ENCODE data around the gene MEIOB.

Gene MEIOB

DNA sequence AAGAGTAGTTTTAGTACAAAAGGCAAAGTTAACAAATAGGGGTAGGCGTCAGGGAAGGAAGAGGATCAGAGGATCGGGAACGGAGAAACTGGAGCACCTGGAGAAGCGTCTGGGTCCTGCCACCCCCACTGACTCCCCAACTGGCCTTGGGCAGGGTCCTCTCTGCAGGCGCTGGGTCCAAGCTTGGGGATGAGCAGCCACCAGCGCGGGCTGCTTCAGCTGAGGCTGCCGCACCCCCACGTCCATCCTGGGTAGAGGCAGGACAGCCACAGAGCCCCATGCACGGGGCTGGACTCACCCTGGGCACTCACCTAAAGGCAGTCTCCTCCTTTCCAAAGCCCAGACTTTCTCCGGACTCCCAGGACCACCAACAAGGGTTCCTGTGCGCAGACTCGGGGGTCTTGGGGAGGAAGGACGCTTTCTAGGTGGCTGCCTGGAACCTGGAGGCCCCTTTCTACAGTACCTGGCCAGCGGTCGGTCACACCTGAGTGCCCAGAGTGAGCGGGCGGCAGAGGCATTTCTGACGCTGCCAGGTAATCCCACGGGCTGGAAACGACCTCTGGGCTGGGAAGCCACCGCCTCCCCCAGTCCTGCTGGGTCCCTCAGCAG, 45.2 kb upstream of the MEIOB start:
- no peak for DNase-seq (ENCODE audit: low read depth)
- TF ChIP-seq CTCF (IDR thresholded peaks at IDR 0.05; ENCODE audit: control insufficient read depth, extremely low read depth, insufficient read depth), result no peak
- no peak overlapping the region for H3K4me3 ChIP-seq (ENCODE audit: low read depth, low read length)

DNA sequence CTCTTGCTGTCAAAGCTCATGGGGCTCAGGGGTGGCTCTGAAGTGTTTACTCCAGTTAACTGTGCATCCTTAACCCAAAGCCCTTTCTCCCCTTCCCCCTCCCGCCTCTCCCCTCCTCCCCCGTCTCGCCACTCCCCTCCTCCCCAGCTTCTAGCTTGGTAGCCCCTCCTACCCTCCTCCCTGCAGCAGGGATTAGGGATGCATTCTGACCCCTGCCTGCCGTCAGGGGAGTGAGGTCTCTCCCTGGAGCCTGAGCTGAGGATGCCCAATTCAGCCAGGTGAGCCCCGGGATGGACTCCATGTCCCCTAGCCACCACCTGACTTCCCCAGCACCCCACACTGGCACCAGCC, 44.7 kb upstream of the MEIOB start:
- DNase-seq (ENCODE audit: low read depth), result no peak
- no peak for TF ChIP-seq CTCF (IDR thresholded peaks at IDR 0.05; ENCODE audit: control insufficient read depth, extremely low read depth, insufficient read depth)
- H3K4me3 ChIP-seq (ENCODE audit: low read depth, low read length), result no peak overlapping the region

DNA sequence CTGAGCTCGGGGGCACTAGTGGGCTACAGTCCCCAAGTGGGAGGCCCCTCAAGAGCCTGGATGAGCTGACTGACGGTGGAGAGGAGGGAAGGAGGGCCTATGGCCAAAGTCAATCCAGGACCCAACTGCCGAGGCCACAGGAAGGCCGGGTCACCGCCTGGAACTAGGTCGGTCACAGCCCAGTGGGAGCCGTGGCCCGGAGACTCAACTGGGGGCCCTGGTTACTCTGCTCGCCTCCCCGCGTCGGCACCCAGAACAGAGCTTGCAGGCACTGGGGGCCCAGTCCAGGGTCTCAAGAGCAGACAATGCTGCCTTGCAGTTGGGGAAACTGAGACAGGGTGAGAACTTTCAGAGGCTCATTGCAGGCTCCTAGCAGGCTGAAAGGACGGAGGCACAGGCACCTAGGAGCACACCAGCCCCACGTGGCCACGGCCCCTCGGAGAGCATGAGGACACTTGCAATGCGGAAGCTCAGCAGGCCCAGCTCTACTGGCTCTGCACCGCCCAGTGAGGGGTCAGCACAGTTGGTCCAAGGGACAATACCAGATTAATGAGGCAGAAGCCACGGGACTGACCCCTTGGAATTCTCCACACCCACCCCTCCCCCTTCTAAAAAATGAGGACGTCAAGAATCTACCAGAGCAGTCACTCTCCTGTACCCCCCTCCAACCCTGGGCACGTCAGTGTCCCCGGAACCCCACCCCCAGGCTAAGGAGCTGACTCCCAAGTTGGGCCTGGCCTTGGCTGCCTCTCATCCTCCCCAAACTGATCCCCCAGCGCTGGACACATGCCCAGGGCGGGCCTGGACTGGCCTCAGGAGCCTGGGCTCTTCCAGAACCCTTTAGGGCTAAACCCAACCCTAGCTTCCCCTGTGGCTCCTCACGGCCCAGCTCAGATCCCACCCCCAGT, 44.0 kb upstream of the MEIOB start:
- TF ChIP-seq CTCF (IDR thresholded peaks at IDR 0.05; ENCODE audit: control insufficient read depth, extremely low read depth, insufficient read depth), result no peak
- DNase-seq (ENCODE audit: low read depth), result no peak
- H3K4me3 ChIP-seq (ENCODE audit: low read depth, low read length), result no peak overlapping the region

GRCh38 chr16:1914988-1915387, 43.0 kb upstream of the MEIOB start:
- no peak for DNase-seq (ENCODE audit: low read depth)
- no peak overlapping the region for H3K4me3 ChIP-seq (ENCODE audit: low read depth, low read length)
- no peak for TF ChIP-seq CTCF (IDR thresholded peaks at IDR 0.05; ENCODE audit: control insufficient read depth, extremely low read depth, insufficient read depth)

DNA sequence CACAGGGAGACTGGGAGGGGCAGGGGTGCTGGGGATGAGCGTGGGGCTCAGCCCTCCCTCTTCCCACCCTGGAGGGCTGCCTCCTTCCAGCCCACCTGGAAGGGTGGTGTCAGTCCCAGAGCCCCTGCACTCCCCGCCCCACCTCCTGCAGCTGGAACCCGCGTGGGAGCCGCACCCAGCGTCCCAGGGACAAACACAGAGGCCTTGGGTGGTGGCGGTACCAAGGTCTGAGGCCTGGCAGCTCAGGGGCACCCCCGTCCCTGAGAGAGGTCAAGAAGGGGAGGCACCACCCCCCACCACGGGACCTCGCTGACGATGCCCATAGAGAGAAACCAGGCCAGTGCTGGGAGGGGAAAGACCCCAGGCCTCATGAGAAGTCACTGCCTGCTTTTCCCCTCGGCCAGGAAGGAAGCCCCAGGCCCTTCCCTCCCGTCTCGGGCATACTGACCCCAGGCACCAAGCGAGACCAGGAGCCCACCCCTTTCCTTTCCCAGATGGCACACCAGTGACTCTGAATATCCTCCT, 42.2 kb upstream of the MEIOB start:
- TF ChIP-seq CTCF (IDR thresholded peaks at IDR 0.05; ENCODE audit: control insufficient read depth, extremely low read depth, insufficient read depth), result no peak
- no peak overlapping the region for H3K4me3 ChIP-seq (ENCODE audit: low read depth, low read length)
- DNase-seq (ENCODE audit: low read depth), result no peak

DNA sequence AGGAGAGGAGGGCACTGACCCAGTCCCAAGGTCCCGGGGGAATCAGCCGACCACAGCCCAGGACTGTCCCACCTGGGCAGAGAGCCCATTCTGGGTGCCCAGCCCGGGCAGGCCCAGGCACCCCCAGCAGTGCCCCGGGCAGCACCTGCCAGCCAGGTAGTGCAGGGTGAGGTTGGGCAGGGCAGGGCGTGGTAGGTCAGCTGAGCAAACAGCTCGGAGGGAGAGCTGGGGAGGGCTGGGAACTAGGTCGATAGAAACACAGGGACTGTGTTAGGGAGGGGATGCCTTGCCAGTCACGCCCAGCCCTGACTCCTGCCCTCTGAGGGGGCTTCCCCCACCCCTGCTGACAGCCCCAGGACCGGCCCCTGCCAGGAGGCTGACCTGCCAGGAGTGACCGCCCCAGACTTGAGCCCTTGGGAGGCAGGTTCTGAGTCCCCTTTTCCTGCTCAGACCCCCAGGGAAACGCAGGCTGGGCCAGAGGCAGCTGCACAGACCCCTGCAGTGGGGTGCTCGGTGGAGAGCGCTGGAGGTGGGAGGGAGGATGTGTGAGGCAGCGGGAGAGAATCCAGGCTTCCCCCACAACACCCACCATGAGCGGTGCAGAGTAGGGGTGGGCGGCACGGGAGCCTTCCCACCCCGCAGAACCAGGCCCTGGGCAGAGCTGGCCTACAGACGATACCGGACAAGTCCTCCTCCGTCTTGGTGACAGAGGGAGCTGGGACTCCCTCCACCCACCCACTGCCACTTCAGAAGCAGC, 41.5 kb upstream of the MEIOB start:
- DNase-seq (ENCODE audit: low read depth), result no peak
- TF ChIP-seq CTCF (IDR thresholded peaks at IDR 0.05; ENCODE audit: control insufficient read depth, extremely low read depth, insufficient read depth), result no peak

More for the DNA sequence above, 41.5 kb upstream of the MEIOB start:
- H3K4me3 ChIP-seq (ENCODE audit: low read depth, low read length), result no peak overlapping the region

Measured in LNCaP clone FGC (cell line).